ENCODE data around the gene FRMD3.

Gene FRMD3

DNA sequence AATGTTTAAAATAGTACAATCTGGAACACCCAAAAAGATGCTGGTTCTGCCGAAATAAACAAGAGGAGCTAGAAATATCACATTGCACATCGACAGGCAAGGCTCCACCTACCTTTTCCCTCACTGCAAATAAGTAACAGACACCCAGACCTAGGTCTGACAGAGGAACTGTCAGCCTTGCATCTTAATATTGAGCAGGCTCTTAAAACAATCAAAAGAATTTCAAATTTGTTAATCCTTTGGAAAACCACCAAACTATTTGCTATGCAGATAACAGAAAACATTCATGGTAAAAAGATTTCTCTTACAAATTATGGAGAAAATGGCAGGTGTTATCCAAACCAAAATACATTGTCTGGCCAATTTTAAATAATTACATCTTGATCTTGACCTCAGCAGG is 71.3 kb downstream of the FRMD3 start:
- Histone ChIP-seq H3K79me1 (ENCODE audit: low read depth, low read length) (no peaks in the 10 kb centered on the region), H3K4ac (ENCODE audit: low read length) (no peak overlapping the region), H3K36me3 (replicated peaks in 1 of 2; ENCODE audit: control insufficient read depth in 2 of 2, insufficient read depth in 2 of 2, low read length in 2 of 2) (no peaks in the 10 kb centered on the region)

GRCh38 chr9:83466351-83466750 is 71.8 kb downstream of the FRMD3 start:
- no peak overlapping the region for H2AK5ac ChIP-seq (ENCODE audit: low read depth, low read length)
- H3K27me3 ChIP-seq (ENCODE audit: control insufficient read depth in 3 of 3, insufficient read depth in 3 of 3, low read depth in 1 of 3, low read length in 3 of 3) = no peaks in the 10 kb centered on the region
- no CpG with 5 or more reads among the region's 6 CpGs for WGBS, 2 donors (ENCODE audit: extremely low coverage in 2 of 2, insufficient read length in 2 of 2, insufficient replicate concordance in 1 of 2)
- no peak overlapping the region for H3K23ac ChIP-seq (ENCODE audit: low read depth, low read length, poor library complexity)
- H3K4ac ChIP-seq (ENCODE audit: low read length) = no peak overlapping the region
- no peak overlapping the region for H4K91ac ChIP-seq (ENCODE audit: low read depth, low read length, poor library complexity)
- no peak overlapping the region for H3K9ac ChIP-seq (ENCODE audit: low read depth, low read length, poor library complexity)
- no peaks in the 10 kb centered on the region for H3K36me3 ChIP-seq (replicated peaks in 1 of 2; ENCODE audit: control insufficient read depth in 2 of 2, insufficient read depth in 2 of 2, low read length in 2 of 2)
- H3K4me2 ChIP-seq (ENCODE audit: insufficient read depth, low read length, poor library complexity, severe bottlenecking) = no peak overlapping the region
- no peak overlapping the region for H2BK15ac ChIP-seq (ENCODE audit: low read length)
- no peak overlapping the region for H3K14ac ChIP-seq (ENCODE audit: low read length)
- no peak overlapping the region for H3K18ac ChIP-seq (ENCODE audit: low read length)
- H3K4me3 ChIP-seq (ENCODE audit: low read length in 2 of 2) = no peak overlapping the region
- no peak overlapping the region for H2BK120ac ChIP-seq (ENCODE audit: low read depth, low read length)
- H2BK12ac ChIP-seq (ENCODE audit: low read length) = no peak overlapping the region
- no peak overlapping the region for H4K8ac ChIP-seq (ENCODE audit: low read depth, low read length)
- H2AFZ ChIP-seq (ENCODE audit: low read length) = no peak overlapping the region
- peaks cover 1 to 10% of the 10 kb centered on the region in 2 donors for H3K4me1 ChIP-seq (ENCODE audit: control insufficient read depth in 2 of 2, insufficient read depth in 1 of 2, low read depth in 1 of 2, low read length in 2 of 2)
- no peak overlapping the region for H3K27ac ChIP-seq (replicated peaks; ENCODE audit: low read length)
- no peaks in the 10 kb centered on the region for H3K79me1 ChIP-seq (ENCODE audit: low read depth, low read length)
- H2BK5ac ChIP-seq (ENCODE audit: low read length) = no peak overlapping the region
- no peak for DNase-seq (ENCODE audit: low spot score)
- peaks cover 0 to under 1% of the 10 kb centered on the region in 2 donors for H3K9me3 ChIP-seq (replicated peaks in 1 of 2; ENCODE audit: control insufficient read depth in 2 of 2, insufficient read depth in 1 of 2, low read depth in 1 of 2, low read length in 2 of 2)

More for the DNA sequence above, 71.3 kb downstream of the FRMD3 start:
- H3K14ac ChIP-seq (ENCODE audit: low read length) = no peak overlapping the region
- no peak overlapping the region for H3K4me3 ChIP-seq (ENCODE audit: low read length in 2 of 2)
- no peak overlapping the region for H2AK5ac ChIP-seq (ENCODE audit: low read depth, low read length)
- WGBS, 2 donors (ENCODE audit: extremely low coverage in 2 of 2, insufficient read length in 2 of 2, insufficient replicate concordance in 1 of 2) = no CpG with 5 or more reads among the region's 2 CpGs
- no peak overlapping the region for H3K27ac ChIP-seq (replicated peaks; ENCODE audit: low read length)
- H4K8ac ChIP-seq (ENCODE audit: low read depth, low read length) = no peak overlapping the region
- no peak overlapping the region for H3K4me2 ChIP-seq (ENCODE audit: insufficient read depth, low read length, poor library complexity, severe bottlenecking)
- H3K27me3 ChIP-seq (ENCODE audit: control insufficient read depth in 3 of 3, insufficient read depth in 3 of 3, low read depth in 1 of 3, low read length in 3 of 3) = no peaks in the 10 kb centered on the region
- H3K18ac ChIP-seq (ENCODE audit: low read length) = no peak overlapping the region
- H2AFZ ChIP-seq (ENCODE audit: low read length) = no peak overlapping the region
- no peak for DNase-seq (ENCODE audit: low spot score)
- no peak overlapping the region for H3K23ac ChIP-seq (ENCODE audit: low read depth, low read length, poor library complexity)
- no peak overlapping the region for H4K91ac ChIP-seq (ENCODE audit: low read depth, low read length, poor library complexity)
- H2BK120ac ChIP-seq (ENCODE audit: low read depth, low read length) = no peak overlapping the region
- H2BK15ac ChIP-seq (ENCODE audit: low read length) = no peak overlapping the region
- no peak overlapping the region for H2BK12ac ChIP-seq (ENCODE audit: low read length)
- no peak overlapping the region for H3K9ac ChIP-seq (ENCODE audit: low read depth, low read length, poor library complexity)
- H3K4me1 ChIP-seq (ENCODE audit: control insufficient read depth in 2 of 2, insufficient read depth in 1 of 2, low read depth in 1 of 2, low read length in 2 of 2) = peaks cover 1 to 10% of the 10 kb centered on the region in 2 donors
- H2BK5ac ChIP-seq (ENCODE audit: low read length) = no peak overlapping the region
- H3K9me3 ChIP-seq (replicated peaks in 1 of 2; ENCODE audit: control insufficient read depth in 2 of 2, insufficient read depth in 1 of 2, low read depth in 1 of 2, low read length in 2 of 2) = no peaks in the 10 kb centered on the region

DNA sequence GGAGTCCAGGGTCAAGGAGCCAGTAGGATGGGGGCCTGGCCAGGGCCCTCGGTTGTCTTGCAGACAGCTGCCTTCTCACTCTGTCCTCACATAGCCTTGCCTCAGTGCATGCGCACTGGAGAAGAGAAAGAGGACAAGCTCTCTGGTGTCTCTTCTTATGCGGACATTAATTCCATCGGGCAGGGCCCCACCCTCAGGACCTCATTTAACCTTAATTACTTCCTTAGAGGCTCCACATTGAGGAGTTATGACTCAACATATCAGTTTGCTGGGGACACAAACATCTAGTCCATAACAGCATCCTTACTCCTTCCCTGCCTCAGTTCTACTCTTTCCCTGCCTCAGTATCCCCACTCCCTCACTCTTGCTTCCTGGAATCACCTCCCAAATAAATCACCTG is 78.4 kb downstream of the FRMD3 start:
- no peak overlapping the region for H3K4me3 ChIP-seq (ENCODE audit: low read length in 2 of 2)
- no peaks in the 10 kb centered on the region for H3K36me3 ChIP-seq (replicated peaks in 1 of 2; ENCODE audit: control insufficient read depth in 2 of 2, insufficient read depth in 2 of 2, low read length in 2 of 2)
- H4K8ac ChIP-seq (ENCODE audit: low read depth, low read length) = no peak overlapping the region
- H3K14ac ChIP-seq (ENCODE audit: low read length) = no peak overlapping the region
- no peak overlapping the region for H2AK5ac ChIP-seq (ENCODE audit: low read depth, low read length)
- no peak overlapping the region for H3K4ac ChIP-seq (ENCODE audit: low read length)
- no peak overlapping the region for H2BK15ac ChIP-seq (ENCODE audit: low read length)
- H2BK5ac ChIP-seq (ENCODE audit: low read length) = no peak overlapping the region
- H3K27me3 ChIP-seq (ENCODE audit: control insufficient read depth in 3 of 3, insufficient read depth in 3 of 3, low read depth in 1 of 3, low read length in 3 of 3) = no peaks in the 10 kb centered on the region
- H3K4me2 ChIP-seq (ENCODE audit: insufficient read depth, low read length, poor library complexity, severe bottlenecking) = no peak overlapping the region
- no peak overlapping the region for H2BK12ac ChIP-seq (ENCODE audit: low read length)
- peaks cover 0 to 3% of the 10 kb centered on the region in 2 donors for H3K4me1 ChIP-seq (ENCODE audit: control insufficient read depth in 2 of 2, insufficient read depth in 1 of 2, low read depth in 1 of 2, low read length in 2 of 2)
- H3K9me3 ChIP-seq (replicated peaks in 1 of 2; ENCODE audit: control insufficient read depth in 2 of 2, insufficient read depth in 1 of 2, low read depth in 1 of 2, low read length in 2 of 2) = peaks cover 0 to 3% of the 10 kb centered on the region in 2 donors
- H2BK120ac ChIP-seq (ENCODE audit: low read depth, low read length) = no peak overlapping the region
- H3K9ac ChIP-seq (ENCODE audit: low read depth, low read length, poor library complexity) = no peak overlapping the region
- H3K27ac ChIP-seq (replicated peaks; ENCODE audit: low read length) = no peak overlapping the region
- H2AFZ ChIP-seq (ENCODE audit: low read length) = no peak overlapping the region
- DNase-seq (ENCODE audit: low spot score) = no peak
- H3K79me1 ChIP-seq (ENCODE audit: low read depth, low read length) = no peaks in the 10 kb centered on the region
- no CpG with 5 or more reads among the region's 4 CpGs for WGBS, 2 donors (ENCODE audit: extremely low coverage in 2 of 2, insufficient read length in 2 of 2, insufficient replicate concordance in 1 of 2)
- H3K18ac ChIP-seq (ENCODE audit: low read length) = no peak overlapping the region
- no peak overlapping the region for H3K23ac ChIP-seq (ENCODE audit: low read depth, low read length, poor library complexity)
- H4K91ac ChIP-seq (ENCODE audit: low read depth, low read length, poor library complexity) = no peak overlapping the region

DNA sequence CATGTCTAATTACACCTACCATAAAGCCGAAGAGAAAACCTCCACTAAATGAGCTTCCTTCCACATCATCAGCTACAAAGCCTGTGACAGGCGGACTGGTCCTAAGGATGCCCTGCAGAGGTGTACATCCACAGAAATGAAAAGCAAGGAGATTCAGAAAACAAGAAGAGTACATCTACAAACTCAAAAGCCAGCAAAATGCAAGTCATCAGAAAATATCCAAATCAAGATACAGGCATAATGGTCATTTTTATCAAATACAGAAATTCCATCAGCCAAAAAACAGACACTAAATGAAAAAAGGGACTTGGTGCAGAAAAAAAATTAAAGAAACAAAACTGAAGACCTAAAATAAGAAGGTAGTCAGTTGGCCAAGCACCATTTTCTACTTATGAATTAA is 79.7 kb downstream of the FRMD3 start:
- H2BK12ac ChIP-seq (ENCODE audit: low read length) = no peak overlapping the region
- H2BK15ac ChIP-seq (ENCODE audit: low read length) = no peak overlapping the region
- no peak overlapping the region for H3K9ac ChIP-seq (ENCODE audit: low read depth, low read length, poor library complexity)
- no peak overlapping the region for H3K4me3 ChIP-seq (ENCODE audit: low read length in 2 of 2)
- WGBS, 2 donors (ENCODE audit: extremely low coverage in 2 of 2, insufficient read length in 2 of 2, insufficient replicate concordance in 1 of 2) = no CpG with 5 or more reads among the region's 2 CpGs
- no peak overlapping the region for H3K4me2 ChIP-seq (ENCODE audit: insufficient read depth, low read length, poor library complexity, severe bottlenecking)
- no peak overlapping the region for H3K4ac ChIP-seq (ENCODE audit: low read length)
- no peak overlapping the region for H3K27ac ChIP-seq (replicated peaks; ENCODE audit: low read length)
- no peak overlapping the region for H3K23ac ChIP-seq (ENCODE audit: low read depth, low read length, poor library complexity)
- no peak overlapping the region for H2BK5ac ChIP-seq (ENCODE audit: low read length)
- no peak overlapping the region for H2AK5ac ChIP-seq (ENCODE audit: low read depth, low read length)
- no peak overlapping the region for H3K18ac ChIP-seq (ENCODE audit: low read length)
- no peak overlapping the region for H2BK120ac ChIP-seq (ENCODE audit: low read depth, low read length)
- no peak overlapping the region for H3K14ac ChIP-seq (ENCODE audit: low read length)
- H2AFZ ChIP-seq (ENCODE audit: low read length) = no peak overlapping the region
- H3K4me1 ChIP-seq (ENCODE audit: control insufficient read depth in 2 of 2, insufficient read depth in 1 of 2, low read depth in 1 of 2, low read length in 2 of 2) = no peaks in the 10 kb centered on the region
- H4K91ac ChIP-seq (ENCODE audit: low read depth, low read length, poor library complexity) = no peak overlapping the region
- peaks cover 0 to 3% of the 10 kb centered on the region in 2 donors for H3K9me3 ChIP-seq (replicated peaks in 1 of 2; ENCODE audit: control insufficient read depth in 2 of 2, insufficient read depth in 1 of 2, low read depth in 1 of 2, low read length in 2 of 2)
- H3K36me3 ChIP-seq (replicated peaks in 1 of 2; ENCODE audit: control insufficient read depth in 2 of 2, insufficient read depth in 2 of 2, low read length in 2 of 2) = no peaks in the 10 kb centered on the region
- no peaks in the 10 kb centered on the region for H3K27me3 ChIP-seq (ENCODE audit: control insufficient read depth in 3 of 3, insufficient read depth in 3 of 3, low read depth in 1 of 3, low read length in 3 of 3)
- H3K79me1 ChIP-seq (ENCODE audit: low read depth, low read length) = no peaks in the 10 kb centered on the region
- no peak for DNase-seq (ENCODE audit: low spot score)
- no peak overlapping the region for H4K8ac ChIP-seq (ENCODE audit: low read depth, low read length)

All from neuronal stem cell (in vitro differentiated cells).